T-helper 1 cell treated with Interleukin-12 subunit alpha and Interleukin-12 subunit beta and Interleukin-4 antibody, amounts not matched to agents 30 ng/mL and 1 ng/mL, for 36 hours (primary cell): Measurements from ENCODE around the gene VSIG1. TPM values are rescaled to one million over a fixed set of nuclear protein-coding genes. Genes with fewer than 3 reads are reported as not detected.

ENCODE experiments used
- intact Hi-C: fragments of 100-400 bp; cut with micrococcal nuclease; formaldehyde crosslinking; loops from one replicate; pipeline ENCODE4 v1.15.1; 2024
- total RNA-seq: library from RNA; stranded (reverse); gene quantifications from 2 replicates; pipeline ENCODE4 v1.2.3, GENCODE V29; 2022

VSIG1 gene
- total RNA-seq, 1 donor from 2014 or later: 5.0 TPM

- intact Hi-C loops: no loop called here
These were observed 14.9 kb downstream of the VSIG1 start for GRCh38 chrX:108059801-108060200.

- intact Hi-C loops: no loop called here
These were observed 19.1 kb downstream of the VSIG1 start for GRCh38 chrX:108064001-108064400.

GRCh38 chrX:108064613-108065012, 19.7 kb downstream of the VSIG1 start:
- intact Hi-C loops: no loop called here

- intact Hi-C loops: no loop called here
These were observed 23.3 kb downstream of the VSIG1 start for GRCh38 chrX:108068121-108068520.

GRCh38 chrX:108070891-108071290, 26.0 kb downstream of the VSIG1 start:
- intact Hi-C loops: loop anchor here (5.0 to 10.0 kb wide), 2 partner anchors 534 to 1176 kb away; no protein-coding TSS in a partner anchor

GRCh38 chrX:108071578-108071977, 26.7 kb downstream of the VSIG1 start:
- intact Hi-C loops: loop anchor here (5.0 to 10.0 kb wide), 2 partner anchors 534 to 1177 kb away; no protein-coding TSS in a partner anchor

- intact Hi-C loops: loop anchor here (1.0 to 10.0 kb wide), 8 partner anchors 53 to 1178 kb away; partner anchors contain the start of gene NCBP2L
These were observed 27.9 kb downstream of the VSIG1 start for GRCh38 chrX:108072746-108073145.

GRCh38 chrX:108081110-108081509, 36.2 kb downstream of the VSIG1 start:
- intact Hi-C loops: no loop called here

GRCh38 chrX:108087792-108088191, 42.9 kb downstream of the VSIG1 start:
- intact Hi-C loops: no loop called here

GRCh38 chrX:108088511-108088910, 43.6 kb downstream of the VSIG1 start:
- intact Hi-C loops: no loop called here

- intact Hi-C loops: loop anchor here (1.0 to 2.0 kb wide), 11 partner anchors 70 to 1606 kb away; partner anchors contain the start of genes DNAAF6, NCBP2L, NUP62CL and PRPS1
These were observed 45.8 kb downstream of the VSIG1 start for GRCh38 chrX:108090491-108091263.

- intact Hi-C loops: loop anchor here (1.0 to 2.0 kb wide), 11 partner anchors 71 to 1607 kb away; partner anchors contain the start of genes DNAAF6, NCBP2L, NUP62CL and PRPS1
These were observed 46.5 kb downstream of the VSIG1 start, which contains the start of the genes ATG4A and PSMD10 for GRCh38 chrX:108091264-108091877. Gene ATG4A, plus strand, starts transcription at chrX:108091778. Its CDS starts 49 bp downstream, at chrX:108091827. Gene PSMD10, minus strand, starts transcription at chrX:108091542. Its CDS starts 22 bp downstream, at chrX:108091520.

GRCh38 chrX:108091878-108092291, 47.0 kb downstream of the VSIG1 start:
- intact Hi-C loops: loop anchor here (1.0 to 2.0 kb wide), 12 partner anchors 72 to 1608 kb away; partner anchors contain the start of genes DNAAF6, NCBP2L, NUP62CL and PRPS1

- intact Hi-C loops: no loop called here
These were observed 52.5 kb downstream of the VSIG1 start for GRCh38 chrX:108097380-108097779.

- intact Hi-C loops: no loop called here
These were observed 60.6 kb downstream of the VSIG1 start for GRCh38 chrX:108105473-108105872.

GRCh38 chrX:108114541-108114940, 69.7 kb downstream of the VSIG1 start:
- intact Hi-C loops: no loop called here

- intact Hi-C loops: no loop called here
These were observed 73.1 kb downstream of the VSIG1 start for GRCh38 chrX:108117988-108118387.

GRCh38 chrX:108121291-108121690, 76.4 kb downstream of the VSIG1 start:
- intact Hi-C loops: no loop called here

GRCh38 chrX:108122748-108123147, 77.9 kb downstream of the VSIG1 start:
- intact Hi-C loops: no loop called here

GRCh38 chrX:108123591-108124366, 78.9 kb downstream of the VSIG1 start:
- intact Hi-C loops: no loop called here

GRCh38 chrX:108126661-108127060, 81.8 kb downstream of the VSIG1 start:
- intact Hi-C loops: no loop called here
